ENCODE data around the gene MYO5B.
"Not testable (repeated sequence)": the region's sequence is repeated elsewhere in the genome, so short reads cannot be mapped to it uniquely, and the experiment has no call there.

Gene MYO5B

DNA sequence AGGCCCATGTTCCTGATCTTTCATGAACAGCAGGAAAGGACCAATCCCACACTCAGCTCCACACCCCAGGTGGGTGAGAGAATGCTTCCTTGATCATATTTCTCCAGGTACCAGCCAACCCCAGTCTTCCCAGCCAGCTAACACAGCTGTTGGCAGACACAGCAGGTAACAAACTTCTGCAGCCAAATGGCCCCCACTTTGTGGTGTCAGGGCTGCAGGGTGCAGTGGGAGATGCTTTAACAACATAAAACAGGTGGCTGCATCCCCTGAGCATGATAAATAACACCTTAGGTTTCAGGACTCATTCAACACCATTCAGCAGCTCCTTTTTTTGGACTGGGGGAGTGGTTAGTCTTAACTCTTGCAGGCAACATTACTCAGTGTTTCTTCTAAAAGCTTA is 304.9 kb downstream of the MYO5B start:
- H3K9me2 ChIP-seq (replicated peaks; ENCODE audit: insufficient read depth, low read length): no peaks in the 10 kb centered on the region
- H3F3A ChIP-seq (ENCODE audit: insufficient read depth, low read length): no peaks in the 10 kb centered on the region
- no peak overlapping the region for H3K4me3 ChIP-seq (ENCODE audit: low read length)
- no peaks in the 10 kb centered on the region for H4K20me1 ChIP-seq (ENCODE audit: insufficient read depth, low read length)
- no peak for DNase-seq
- H3K79me2 ChIP-seq (ENCODE audit: low read length): no peaks in the 10 kb centered on the region
- no peak overlapping the region for H3K4me2 ChIP-seq (ENCODE audit: low read depth, low read length)
- TF ChIP-seq EZH2phosphoT487 (IDR thresholded peaks at IDR 0.05; ENCODE audit: low read length) (no peak), EZH2 (optimal IDR thresholded peaks at IDR 0.05; ENCODE audit: low read depth, low read length) (no peak)
- TF ChIP-seq, protein P1, sequence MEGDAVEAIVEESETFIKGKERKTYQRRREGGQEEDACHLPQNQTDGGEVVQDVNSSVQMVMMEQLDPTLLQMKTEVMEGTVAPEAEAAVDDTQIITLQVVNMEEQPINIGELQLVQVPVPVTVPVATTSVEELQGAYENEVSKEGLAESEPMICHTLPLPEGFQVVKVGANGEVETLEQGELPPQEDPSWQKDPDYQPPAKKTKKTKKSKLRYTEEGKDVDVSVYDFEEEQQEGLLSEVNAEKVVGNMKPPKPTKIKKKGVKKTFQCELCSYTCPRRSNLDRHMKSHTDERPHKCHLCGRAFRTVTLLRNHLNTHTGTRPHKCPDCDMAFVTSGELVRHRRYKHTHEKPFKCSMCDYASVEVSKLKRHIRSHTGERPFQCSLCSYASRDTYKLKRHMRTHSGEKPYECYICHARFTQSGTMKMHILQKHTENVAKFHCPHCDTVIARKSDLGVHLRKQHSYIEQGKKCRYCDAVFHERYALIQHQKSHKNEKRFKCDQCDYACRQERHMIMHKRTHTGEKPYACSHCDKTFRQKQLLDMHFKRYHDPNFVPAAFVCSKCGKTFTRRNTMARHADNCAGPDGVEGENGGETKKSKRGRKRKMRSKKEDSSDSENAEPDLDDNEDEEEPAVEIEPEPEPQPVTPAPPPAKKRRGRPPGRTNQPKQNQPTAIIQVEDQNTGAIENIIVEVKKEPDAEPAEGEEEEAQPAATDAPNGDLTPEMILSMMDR (IDR thresholded peaks at IDR 0.05; ENCODE audit: low read length): no peak
- no peak overlapping the region for H3K27ac ChIP-seq (ENCODE audit: low read length)
- no peak overlapping the region for H2AFZ ChIP-seq (ENCODE audit: low read length)
- H3K27me3 ChIP-seq (replicated peaks; ENCODE audit: insufficient read depth, low read length): no peaks in the 10 kb centered on the region
- H3K4me1 ChIP-seq (ENCODE audit: low read length): no peaks in the 10 kb centered on the region
- H3K9me3 ChIP-seq (replicated peaks; ENCODE audit: insufficient read depth, low read length): no peaks in the 10 kb centered on the region
- H3K36me3 ChIP-seq (replicated peaks; ENCODE audit: insufficient read depth, low read length): no peaks in the 10 kb centered on the region
- H3K9ac ChIP-seq (ENCODE audit: low read length): no peak overlapping the region

DNA sequence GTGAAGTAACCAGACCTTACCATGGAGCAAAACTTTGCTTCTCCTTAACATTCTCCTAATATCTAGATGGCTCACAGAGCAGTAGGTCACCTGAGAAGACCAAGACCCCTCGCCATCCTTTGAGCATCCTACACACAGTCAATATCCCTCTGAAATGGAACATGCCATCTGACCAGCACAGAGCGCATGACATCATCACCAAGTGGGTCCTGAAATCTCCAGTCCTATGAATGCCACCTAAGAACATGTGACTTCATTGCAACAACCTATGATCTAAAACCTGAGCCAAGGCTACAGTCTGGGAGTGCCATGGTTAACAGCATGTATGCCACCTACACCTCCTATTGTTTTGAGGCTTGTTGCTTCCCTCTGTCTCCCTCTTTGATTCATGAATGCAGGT is 305.4 kb downstream of the MYO5B start:
- H2AFZ ChIP-seq (ENCODE audit: low read length); H3K4me1 ChIP-seq (ENCODE audit: low read length); DNase-seq; H3K9ac ChIP-seq (ENCODE audit: low read length); H4K20me1 ChIP-seq (ENCODE audit: insufficient read depth, low read length); H3K79me2 ChIP-seq (ENCODE audit: low read length); H3K4me3 ChIP-seq (ENCODE audit: low read length); H3F3A ChIP-seq (ENCODE audit: insufficient read depth, low read length); H3K4me2 ChIP-seq (ENCODE audit: low read depth, low read length); H3K36me3 ChIP-seq (replicated peaks; ENCODE audit: insufficient read depth, low read length); H3K27ac ChIP-seq (ENCODE audit: low read length); H3K9me2 ChIP-seq (replicated peaks; ENCODE audit: insufficient read depth, low read length); H3K27me3 ChIP-seq (replicated peaks; ENCODE audit: insufficient read depth, low read length); H3K9me3 ChIP-seq (replicated peaks; ENCODE audit: insufficient read depth, low read length): not testable (repeated sequence)

DNA sequence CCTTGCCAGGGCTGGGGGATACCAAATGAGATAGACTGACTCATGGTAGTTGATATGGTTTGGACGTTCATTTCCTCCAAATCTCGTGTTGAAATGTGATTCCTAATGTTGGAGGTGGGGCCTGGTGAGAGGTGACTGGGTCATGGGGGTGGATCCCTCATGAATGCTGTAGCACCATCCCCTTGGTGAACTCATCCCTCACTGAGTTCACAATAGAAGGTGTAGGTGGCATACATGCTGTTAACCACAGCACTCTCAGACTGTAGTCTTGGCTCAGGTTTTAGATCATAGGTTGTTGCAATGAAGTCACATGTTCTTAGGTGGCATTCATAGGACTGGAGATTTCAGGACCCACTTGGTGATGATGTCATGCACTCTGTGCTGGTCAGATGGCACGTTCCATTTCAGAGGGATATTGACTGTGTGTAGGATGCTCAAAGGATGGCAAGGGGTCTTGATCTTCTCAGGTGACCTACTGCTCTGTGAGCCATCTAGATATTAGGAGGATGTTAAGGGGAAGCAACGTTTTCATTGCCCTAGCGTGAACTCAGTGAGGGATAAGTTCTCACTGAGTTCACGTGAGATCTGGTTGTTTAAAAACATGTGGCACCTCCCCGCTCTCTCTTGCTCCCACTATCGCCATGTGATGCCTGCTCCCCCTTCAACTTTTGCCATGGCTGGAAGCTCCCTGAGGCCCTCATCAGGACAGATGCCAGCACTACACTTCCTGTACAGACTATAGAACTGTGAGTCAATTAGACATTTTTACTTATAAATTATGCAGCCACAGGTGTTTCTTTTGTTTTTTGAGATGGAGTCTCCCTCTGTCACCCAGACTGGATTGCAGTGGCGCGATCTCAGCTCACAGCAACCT is 307.8 kb downstream of the MYO5B start:
- Histone ChIP-seq H3K79me2 (ENCODE audit: low read length) (no peaks in the 10 kb centered on the region), H3K4me1 (ENCODE audit: low read length) (no peaks in the 10 kb centered on the region), H2AFZ (ENCODE audit: low read length) (no peak overlapping the region), H4K20me1 (ENCODE audit: insufficient read depth, low read length) (no peaks in the 10 kb centered on the region), H3K9me3 (replicated peaks; ENCODE audit: insufficient read depth, low read length) (no peaks in the 10 kb centered on the region), H3K4me3 (ENCODE audit: low read length) (no peak overlapping the region), H3K27me3 (replicated peaks; ENCODE audit: insufficient read depth, low read length) (no peaks in the 10 kb centered on the region), H3K4me2 (ENCODE audit: low read depth, low read length) (no peak overlapping the region), H3K9ac (ENCODE audit: low read length) (no peak overlapping the region), H3F3A (ENCODE audit: insufficient read depth, low read length) (no peaks in the 10 kb centered on the region), H3K36me3 (replicated peaks; ENCODE audit: insufficient read depth, low read length) (no peaks in the 10 kb centered on the region), H3K27ac (ENCODE audit: low read length) (no peak overlapping the region), H3K9me2 (replicated peaks; ENCODE audit: insufficient read depth, low read length) (no peaks in the 10 kb centered on the region)
- no peak for DNase-seq
- TF ChIP-seq EZH2 (optimal IDR thresholded peaks at IDR 0.05; ENCODE audit: low read depth, low read length): no peak
- TF ChIP-seq, protein P1 (IDR thresholded peaks at IDR 0.05; ENCODE audit: low read length): no peak; the same call in 1 of the 2 replicates
- TF ChIP-seq EZH2phosphoT487 (IDR thresholded peaks at IDR 0.05; ENCODE audit: low read length): no peak

DNA sequence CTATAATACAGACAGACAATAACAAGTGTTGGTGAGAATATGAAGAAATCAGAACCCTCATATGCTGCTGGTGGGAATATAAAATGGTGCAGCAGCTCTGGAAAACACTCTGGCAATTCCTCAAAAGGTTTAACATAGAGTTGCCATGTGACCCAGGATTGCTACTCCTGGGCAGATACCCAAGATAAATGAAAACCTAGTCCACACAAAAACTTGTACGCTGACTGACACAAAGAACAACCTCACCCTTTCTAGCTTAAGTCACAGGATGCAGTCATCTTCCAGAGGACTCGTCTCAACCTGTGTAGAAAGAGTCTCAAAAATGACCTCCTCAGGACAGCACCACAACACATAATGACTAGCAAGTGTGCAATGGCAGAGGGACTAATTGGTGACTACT is 310.0 kb downstream of the MYO5B start:
- Histone ChIP-seq H3K79me2 (ENCODE audit: low read length) (no peaks in the 10 kb centered on the region), H3K27me3 (replicated peaks; ENCODE audit: insufficient read depth, low read length) (no peaks in the 10 kb centered on the region), H2AFZ (ENCODE audit: low read length) (no peak overlapping the region), H3F3A (ENCODE audit: insufficient read depth, low read length) (no peaks in the 10 kb centered on the region), H3K9me2 (replicated peaks; ENCODE audit: insufficient read depth, low read length) (no peaks in the 10 kb centered on the region), H3K4me3 (ENCODE audit: low read length) (no peak overlapping the region), H3K4me1 (ENCODE audit: low read length) (no peaks in the 10 kb centered on the region), H3K9ac (ENCODE audit: low read length) (no peak overlapping the region), H3K36me3 (replicated peaks; ENCODE audit: insufficient read depth, low read length) (no peaks in the 10 kb centered on the region), H4K20me1 (ENCODE audit: insufficient read depth, low read length) (no peaks in the 10 kb centered on the region), H3K9me3 (replicated peaks; ENCODE audit: insufficient read depth, low read length) (no peaks in the 10 kb centered on the region), H3K27ac (ENCODE audit: low read length) (no peak overlapping the region), H3K4me2 (ENCODE audit: low read depth, low read length) (no peak overlapping the region)
- DNase-seq: no peak
- TF ChIP-seq, protein P1 (IDR thresholded peaks at IDR 0.05; ENCODE audit: low read length): no peak
- TF ChIP-seq EZH2 (optimal IDR thresholded peaks at IDR 0.05; ENCODE audit: low read depth, low read length) (no peak), EZH2phosphoT487 (IDR thresholded peaks at IDR 0.05; ENCODE audit: low read length) (no peak)
